ENCODE results near the gene DNAJC13. TPM values are rescaled to one million over a fixed set of nuclear protein-coding genes. Genes with fewer than 3 reads are reported as not detected.

DNAJC13 gene
- total RNA-seq, 1 experiment from 2014 or later: 28.8 TPM

DNA sequence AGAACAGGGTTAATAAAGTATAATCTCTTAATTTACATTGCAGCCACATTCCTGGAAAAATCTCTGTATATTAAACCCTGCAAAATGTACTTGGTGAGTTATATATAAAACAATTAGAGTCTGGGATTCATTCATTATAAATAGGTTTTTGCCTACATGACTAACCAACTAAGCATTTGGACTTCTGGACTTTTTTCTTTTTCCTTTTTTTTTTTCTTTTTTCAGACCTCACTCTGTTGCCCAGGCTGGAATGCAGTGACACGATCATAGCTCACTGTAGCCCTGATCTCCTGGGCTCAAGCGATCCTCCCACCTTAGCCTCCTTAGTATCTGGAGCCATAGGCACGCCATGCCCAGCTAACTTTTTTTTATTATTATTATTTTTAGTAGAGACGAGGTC, 4.5 kb downstream of the DNAJC13 start:
- no peak for DNase-seq (ENCODE audit: low read depth, low spot score)
- no peaks in the 10 kb centered on the region for H3K36me3 ChIP-seq (ENCODE audit: control insufficient read depth in 1 of 2, insufficient read depth in 2 of 2, low read length in 2 of 2)
- POLR2A ChIA-PET: no interaction called here
- no peak for TF ChIP-seq ZNF274 (IDR thresholded peaks at IDR 0.05; ENCODE audit: low read depth, low read length)
- TF ChIP-seq EGR1 (IDR thresholded peaks at IDR 0.05; ENCODE audit: low read depth): no peak
- H3K9me3 ChIP-seq (ENCODE audit: control insufficient read depth in 1 of 2, insufficient read depth in 1 of 2, low read depth in 1 of 2, low read length in 2 of 2): no peaks in the 10 kb centered on the region
- RAD21 ChIA-PET (ENCODE audit: low non-redundant PET in 1 of 2, low total read pairs in 2 of 2, uncharacterized antibody in 2 of 2, unreplicated experiment in 2 of 2): no interaction called here
- peaks cover 77% of the 10 kb centered on the region for H3K79me2 ChIP-seq (ENCODE audit: insufficient read depth, low read length)
- no peak for ATAC-seq
- H3K4me1 ChIP-seq (ENCODE audit: control insufficient read depth in 1 of 2, insufficient read depth in 2 of 2, low read length in 2 of 2): peaks cover 0 to 9% of the 10 kb centered on the region in 2 experiments; a peak in 2 of 4 replicates
- no peak overlapping the region for H2AFZ ChIP-seq (ENCODE audit: low read depth, low read length, poor library complexity, severe bottlenecking)
- CTCF ChIA-PET: no interaction called here
- H3K27me3 ChIP-seq (ENCODE audit: insufficient read depth, low read length): no peaks in the 10 kb centered on the region
- H3K9ac ChIP-seq (ENCODE audit: low read length): no peak overlapping the region
- H3K4me3 ChIP-seq (replicated peaks in 1 of 2; ENCODE audit: low read depth in 1 of 2, low read length in 2 of 2): no peak overlapping the region
- no peak overlapping the region for H3K4me2 ChIP-seq (ENCODE audit: low read length)
- BruUV-seq (replicated peaks): no TSS peak
- intact Hi-C loops (cut with micrococcal nuclease): no loop called here
- H4K20me1 ChIP-seq (ENCODE audit: insufficient read depth): no peaks in the 10 kb centered on the region
- no peak overlapping the region for H3K27ac ChIP-seq (ENCODE audit: low read depth, low read length)
- H3K9me2 ChIP-seq (ENCODE audit: insufficient read depth): no peaks in the 10 kb centered on the region

DNA sequence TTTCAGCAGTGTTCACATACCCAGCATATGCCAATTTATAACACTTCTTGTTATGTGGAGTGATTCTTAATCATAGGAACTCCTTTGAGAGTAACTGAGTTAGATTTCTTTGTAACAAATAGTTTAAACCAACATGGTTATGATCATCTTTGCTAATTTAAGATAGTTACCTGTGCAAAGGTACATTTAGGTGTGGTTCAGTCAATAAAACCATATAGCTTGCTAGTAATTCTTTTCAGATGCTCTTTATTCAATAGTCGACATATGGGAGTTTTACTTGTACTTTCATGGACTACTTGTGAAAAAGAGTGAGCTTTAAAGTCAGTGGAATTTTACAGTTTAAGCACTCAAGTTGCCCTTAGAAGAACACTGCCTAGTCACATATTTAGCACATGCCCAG, 5.2 kb downstream of the DNAJC13 start:
- H3K9ac ChIP-seq (ENCODE audit: low read length): no peak overlapping the region
- intact Hi-C loops (cut with micrococcal nuclease): no loop called here
- no peaks in the 10 kb centered on the region for H3K36me3 ChIP-seq (ENCODE audit: control insufficient read depth in 1 of 2, insufficient read depth in 2 of 2, low read length in 2 of 2)
- no peak overlapping the region for H3K27ac ChIP-seq (ENCODE audit: low read depth, low read length)
- no peak for ATAC-seq
- H2AFZ ChIP-seq (ENCODE audit: low read depth, low read length, poor library complexity, severe bottlenecking): no peak overlapping the region
- CTCF ChIA-PET: no interaction called here
- H3K79me2 ChIP-seq (ENCODE audit: insufficient read depth, low read length): peaks cover 77% of the 10 kb centered on the region
- H3K9me3 ChIP-seq (ENCODE audit: control insufficient read depth in 1 of 2, insufficient read depth in 1 of 2, low read depth in 1 of 2, low read length in 2 of 2): no peaks in the 10 kb centered on the region
- no peaks in the 10 kb centered on the region for H4K20me1 ChIP-seq (ENCODE audit: insufficient read depth)
- POLR2A ChIA-PET: no interaction called here
- DNase-seq (ENCODE audit: low read depth, low spot score): no peak
- RAD21 ChIA-PET (ENCODE audit: low non-redundant PET in 1 of 2, low total read pairs in 2 of 2, uncharacterized antibody in 2 of 2, unreplicated experiment in 2 of 2): no interaction called here
- H3K4me2 ChIP-seq (ENCODE audit: low read length): no peak overlapping the region
- H3K9me2 ChIP-seq (ENCODE audit: insufficient read depth): no peaks in the 10 kb centered on the region
- BruUV-seq (replicated peaks): no TSS peak
- no peak overlapping the region for H3K4me3 ChIP-seq (replicated peaks in 1 of 2; ENCODE audit: low read depth in 1 of 2, low read length in 2 of 2)
- peaks cover 0 to 7% of the 10 kb centered on the region in 2 experiments; a peak in 2 of 4 replicates for H3K4me1 ChIP-seq (ENCODE audit: control insufficient read depth in 1 of 2, insufficient read depth in 2 of 2, low read length in 2 of 2)
- H3K27me3 ChIP-seq (ENCODE audit: insufficient read depth, low read length): no peaks in the 10 kb centered on the region
- no peak for TF ChIP-seq ZNF274 (IDR thresholded peaks at IDR 0.05; ENCODE audit: low read depth, low read length)
- TF ChIP-seq POLR2AphosphoS5 (IDR thresholded peaks at IDR 0.05; ENCODE audit: low read depth, low read length): no peak
- TF ChIP-seq, protein P1, sequence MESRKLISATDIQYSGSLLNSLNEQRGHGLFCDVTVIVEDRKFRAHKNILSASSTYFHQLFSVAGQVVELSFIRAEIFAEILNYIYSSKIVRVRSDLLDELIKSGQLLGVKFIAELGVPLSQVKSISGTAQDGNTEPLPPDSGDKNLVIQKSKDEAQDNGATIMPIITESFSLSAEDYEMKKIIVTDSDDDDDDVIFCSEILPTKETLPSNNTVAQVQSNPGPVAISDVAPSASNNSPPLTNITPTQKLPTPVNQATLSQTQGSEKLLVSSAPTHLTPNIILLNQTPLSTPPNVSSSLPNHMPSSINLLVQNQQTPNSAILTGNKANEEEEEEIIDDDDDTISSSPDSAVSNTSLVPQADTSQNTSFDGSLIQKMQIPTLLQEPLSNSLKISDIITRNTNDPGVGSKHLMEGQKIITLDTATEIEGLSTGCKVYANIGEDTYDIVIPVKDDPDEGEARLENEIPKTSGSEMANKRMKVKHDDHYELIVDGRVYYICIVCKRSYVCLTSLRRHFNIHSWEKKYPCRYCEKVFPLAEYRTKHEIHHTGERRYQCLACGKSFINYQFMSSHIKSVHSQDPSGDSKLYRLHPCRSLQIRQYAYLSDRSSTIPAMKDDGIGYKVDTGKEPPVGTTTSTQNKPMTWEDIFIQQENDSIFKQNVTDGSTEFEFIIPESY (IDR thresholded peaks at IDR 0.05; ENCODE audit: extremely low read depth, insufficient replicate concordance, low read length): no peak
- TF ChIP-seq SIN3A (IDR thresholded peaks at IDR 0.05; ENCODE audit: low read depth): no peak
- TF ChIP-seq EGR1 (IDR thresholded peaks at IDR 0.05; ENCODE audit: low read depth): no peak
- TF ChIP-seq, protein P2, sequence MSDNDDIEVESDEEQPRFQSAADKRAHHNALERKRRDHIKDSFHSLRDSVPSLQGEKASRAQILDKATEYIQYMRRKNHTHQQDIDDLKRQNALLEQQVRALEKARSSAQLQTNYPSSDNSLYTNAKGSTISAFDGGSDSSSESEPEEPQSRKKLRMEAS (IDR thresholded peaks at IDR 0.05): no peak
- TF ChIP-seq, protein P3, sequence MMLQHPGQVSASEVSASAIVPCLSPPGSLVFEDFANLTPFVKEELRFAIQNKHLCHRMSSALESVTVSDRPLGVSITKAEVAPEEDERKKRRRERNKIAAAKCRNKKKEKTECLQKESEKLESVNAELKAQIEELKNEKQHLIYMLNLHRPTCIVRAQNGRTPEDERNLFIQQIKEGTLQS (IDR thresholded peaks at IDR 0.05): no peak
- no peak for TF ChIP-seq SRF (IDR thresholded peaks at IDR 0.05; ENCODE audit: low read depth)
- TF ChIP-seq SP1 (IDR thresholded peaks at IDR 0.05; ENCODE audit: low read depth): no peak
- TF ChIP-seq POLR2A (IDR thresholded peaks at IDR 0.05; ENCODE audit: borderline replicate concordance, extremely low read depth, insufficient read depth, insufficient read length): no peak
- no peak for TF ChIP-seq EZH2phosphoT487 (IDR thresholded peaks at IDR 0.05; ENCODE audit: borderline replicate concordance)
- TF ChIP-seq RAD21 (IDR thresholded peaks at IDR 0.05; ENCODE audit: low read depth): no peak
- TF ChIP-seq YY1 (IDR thresholded peaks at IDR 0.05; ENCODE audit: extremely low read depth, insufficient replicate concordance, low read depth, low read length): no peak
- no peak for TF ChIP-seq JUND (IDR thresholded peaks at IDR 0.05)
- TF ChIP-seq CEBPB (IDR thresholded peaks at IDR 0.05; ENCODE audit: low read depth): no peak
